DOHH2 (cell line): ENCODE measurements around the gene SV2B.

Experiments
- H3F3A ChIP-seq: fragments of 200-600 bp; sonication (generic), shearing (Covaris generic); 2 replicates; pipeline ENCODE4 v1.6.0; 2016; ENCODE audit warnings: antibody characterized with exemption, mild to moderate bottlenecking; ENCODE audit not compliant: control insufficient read depth, insufficient read depth
- H3K27ac ChIP-seq: fragments of 200-600 bp; sonication (generic); 2 replicates; pipeline ENCODE4 v1.5.1; 2014; ENCODE audit warnings: low read depth, mild to moderate bottlenecking, low read length, moderate library complexity
- H3K27me3 ChIP-seq: fragments of 200-600 bp; sonication (generic); 2 replicates; pipeline ENCODE4 v1.6.1; 2014; ENCODE audit warnings: mild to moderate bottlenecking, low read length, mixed read lengths; ENCODE audit not compliant: control insufficient read depth
- H3K36me3 ChIP-seq: fragments of 200-600 bp; sonication (generic); 2 replicates; pipeline ENCODE4 v1.6.1; 2014; ENCODE audit warnings: mild to moderate bottlenecking, low read length, moderate library complexity, mixed read lengths; ENCODE audit not compliant: control insufficient read depth
- H3K4me1 ChIP-seq: fragments of 200-600 bp; sonication (generic); 2 replicates; pipeline ENCODE4 v1.6.1; 2014; ENCODE audit warnings: mild to moderate bottlenecking, low read length, mixed read lengths; ENCODE audit not compliant: control insufficient read depth
- H3K4me2 ChIP-seq: fragments of 200-600 bp; sonication (generic); 2 replicates; pipeline ENCODE4 v1.6.0; 2014; ENCODE audit warnings: mild to moderate bottlenecking, low read length, moderate library complexity
- H3K4me3 ChIP-seq: fragments of 200-600 bp; sonication (generic); 2 replicates; pipeline ENCODE4 v1.5.1; 2014; ENCODE audit warnings: mild to moderate bottlenecking, low read length, mixed read lengths
- H3K79me2 ChIP-seq: fragments of 200-600 bp; sonication (generic); 2 replicates; pipeline ENCODE4 v1.6.1; 2014; ENCODE audit warnings: mild to moderate bottlenecking, low read length, mixed read lengths; ENCODE audit not compliant: control insufficient read depth
- H3K9me2 ChIP-seq: fragments of 200-600 bp; sonication (generic); replicated peaks from 2 replicates; pipeline ENCODE4 v1.6.1; 2014; ENCODE audit warnings: mild to moderate bottlenecking, low read length, mixed read lengths; ENCODE audit not compliant: control insufficient read depth
- H3K9me3 ChIP-seq: fragments of 200-600 bp; sonication (generic); 2 replicates; pipeline ENCODE4 v1.6.1; 2014; ENCODE audit warnings: antibody characterized with exemption, low read length, mixed read lengths; ENCODE audit not compliant: control insufficient read depth, insufficient read depth
- H4K20me1 ChIP-seq: fragments of 200-600 bp; sonication (generic); 2 replicates; pipeline ENCODE4 v1.6.0; 2014; ENCODE audit warnings: low read depth, mild to moderate bottlenecking, antibody characterized with exemption, low read length, moderate library complexity; ENCODE audit not compliant: control insufficient read depth, insufficient read depth
- CTCF ChIP-seq: fragments of 200-600 bp; sonication (generic); IDR thresholded peaks from one replicate; pipeline ENCODE4 v1.5.1; 2014; ENCODE audit warnings: antibody characterized with exemption, mild to moderate bottlenecking, low read depth, low read length; ENCODE audit not compliant: poor library complexity, severe bottlenecking
- EZH2phosphoT487 ChIP-seq: fragments of 200-600 bp; sonication (generic); IDR thresholded peaks from 2 replicates; pipeline ENCODE4 v1.6.1; 2017; ENCODE audit warnings: borderline replicate concordance, mild to moderate bottlenecking, antibody characterized with exemption, low read length, moderate library complexity, mixed read lengths

The SV2B gene

GRCh38 chr15:91141097-91141496 lies 41.0 kb downstream of the SV2B start:
- TF ChIP-seq EZH2phosphoT487 = no peak
- TF ChIP-seq CTCF = no peak
- no peak overlapping the region for H3K27ac ChIP-seq
- H3K9me3 ChIP-seq = no peaks in the 10 kb centered on the region
- H3K79me2 ChIP-seq = no peaks in the 10 kb centered on the region
- H3K9me2 ChIP-seq = no peaks in the 10 kb centered on the region
- H3K4me3 ChIP-seq = no peak overlapping the region
- H3K4me2 ChIP-seq = no peak overlapping the region
- no peaks in the 10 kb centered on the region for H3K4me1 ChIP-seq
- H4K20me1 ChIP-seq = no peaks in the 10 kb centered on the region
- H3K36me3 ChIP-seq = no peaks in the 10 kb centered on the region
- H3K27me3 ChIP-seq = peaks cover 16% of the 10 kb centered on the region
- no peaks in the 10 kb centered on the region for H3F3A ChIP-seq

- no peak overlapping the region for H3K4me3 ChIP-seq
- H3K27ac ChIP-seq = no peak overlapping the region
- no peaks in the 10 kb centered on the region for H3K9me2 ChIP-seq
- H3K4me1 ChIP-seq = no peaks in the 10 kb centered on the region
- no peaks in the 10 kb centered on the region for H4K20me1 ChIP-seq
- H3K9me3 ChIP-seq = no peaks in the 10 kb centered on the region
- no peak overlapping the region for H3K4me2 ChIP-seq
- H3K79me2 ChIP-seq = no peaks in the 10 kb centered on the region
- H3K36me3 ChIP-seq = no peaks in the 10 kb centered on the region
- peaks cover 12% of the 10 kb centered on the region for H3K27me3 ChIP-seq
- TF ChIP-seq EZH2phosphoT487 (no peak), CTCF (peak; percentile 66)
- H3F3A ChIP-seq = no peaks in the 10 kb centered on the region
Measured at GRCh38 chr15:91142106-91142744, 42.2 kb downstream of the SV2B start.

GRCh38 chr15:91142946-91143345 lies 42.9 kb downstream of the SV2B start:
- no peaks in the 10 kb centered on the region for H3K36me3 ChIP-seq
- H3K4me3 ChIP-seq = no peak overlapping the region
- no peak for TF ChIP-seq EZH2phosphoT487
- no peak for TF ChIP-seq CTCF
- no peaks in the 10 kb centered on the region for H3K79me2 ChIP-seq
- no peak overlapping the region for H3K4me2 ChIP-seq
- H4K20me1 ChIP-seq = no peaks in the 10 kb centered on the region
- no peaks in the 10 kb centered on the region for H3K4me1 ChIP-seq
- H3K27ac ChIP-seq = no peak overlapping the region
- no peaks in the 10 kb centered on the region for H3K9me2 ChIP-seq
- H3F3A ChIP-seq = no peaks in the 10 kb centered on the region
- H3K27me3 ChIP-seq = peaks cover 8% of the 10 kb centered on the region
- no peaks in the 10 kb centered on the region for H3K9me3 ChIP-seq
